Heart right ventricle (tissue), 16 donors: ENCODE results near the gene RNMT. TPM values are rescaled to one million over a fixed set of nuclear protein-coding genes. Genes with fewer than 3 reads are reported as not detected.

ENCODE experiments used
- ATAC-seq, 8 donors: fragments of 200-7000 bp; cut with Tn5 transposase; one replicate each; pipeline ENCODE4 v1.9.1; 2020; ENCODE audit warnings: mild to moderate bottlenecking in 8 of 8, moderate library complexity in 8 of 8, moderate number of reproducible peaks in 1 of 8
- DNase-seq, 2 donors: peaks; one replicate each; pipeline ENCODE4 v3.0.0-alpha.2; 2020
- H3K27ac ChIP-seq, 10 donors: fragments of 200-600 bp; sonication (generic) in 2 of 10; one replicate each; pipeline versions ENCODE4 v1.5.0 to v1.8.0; 2020 to 2022; ENCODE audit warnings: mild to moderate bottlenecking in 3 of 10
- H3K27me3 ChIP-seq, 7 donors: fragments of 200-600 bp; one replicate each; pipeline ENCODE4 v1.8.0; 2021 to 2022; ENCODE audit warnings: mild to moderate bottlenecking in 2 of 7
- H3K36me3 ChIP-seq, 9 donors: fragments of 200-600 bp; sonication (generic) in 1 of 9; one replicate each; pipeline versions ENCODE4 v1.5.0 to v1.8.0; 2020 to 2022; ENCODE audit warnings: mild to moderate bottlenecking in 2 of 9
- H3K4me1 ChIP-seq, 9 donors: fragments of 200-600 bp; sonication (generic) in 1 of 9; one replicate each; pipeline versions ENCODE4 v1.5.0 to v1.8.0; 2020 to 2022; ENCODE audit warnings: mild to moderate bottlenecking in 4 of 9
- H3K4me3 ChIP-seq, 10 donors: fragments of 200-600 bp; sonication (generic) in 2 of 10; one replicate each; pipeline versions ENCODE4 v1.5.0 to v1.8.0; 2020 to 2022; ENCODE audit warnings: mild to moderate bottlenecking in 7 of 10, moderate library complexity in 2 of 10
- H3K9me3 ChIP-seq, 11 donors: fragments of 200-600 bp in 10 of 11; sonication (generic) in 2 of 11; one replicate each; pipeline versions ENCODE4 v1.5.0 to v1.8.0; 2013 to 2022; ENCODE audit warnings: mild to moderate bottlenecking in 2 of 11, control low read depth in 1 of 11, moderate library complexity in 1 of 11
- WGBS, 2 donors: extraction: QIAGEN DNeasy Blood & Tissue Kit; methylation state at CpG; one replicate each; pipeline ENCODE4 v1.1.7; 2013; ENCODE audit warnings: inconsistent platforms in 1 of 2; 5-methylcytosine and 5-hydroxymethylcytosine counted together
- intact Hi-C, 10 donors: fragments of 100-400 bp; cut with DNase I; formaldehyde crosslinking; loops; one replicate each; pipeline versions ENCODE4 v1.11.1 to v1.14.2; 2022
- polyA plus RNA-seq, 2 donors: library from polyadenylated mRNA; stranded (reverse); fragments of 200-250 nt; gene quantifications; one replicate each; pipeline ENCODE4 v1.2.3, GENCODE V29; 2013
- total RNA-seq, 10 donors: library from RNA; stranded (reverse); fragmentation: NEBNext Ultra II Directional in 3 of 10; extraction: Animal tissue kit (Norgen Biotek cat#: 25700) in 3 of 10; gene quantifications; one replicate each; pipeline versions ENCODE4 v1.2.1 to v1.2.4, GENCODE V29; 2021 to 2023
- TF ChIP-seq, protein P1 (sequence below), 9 donors: fragments of 200-600 bp; sonication (generic) in 2 of 9; IDR thresholded peaks; one replicate each; pipeline versions ENCODE4 v1.5.0 to v1.8.0; 2021 to 2022; ENCODE audit warnings: antibody characterized with exemption in 9 of 9, mild to moderate bottlenecking in 5 of 9, moderate library complexity in 1 of 9
- donor health status: Arrhythmogenic right ventricular cardiomyopathy.
- donor health status: ischemic (EF 13 %, LVEDD 7.1; RV severe dilation, severe dysfunction).
- donor health status: healthy with polysubstance abuse.
- donor health status: DM: no; HTN: yes; CAD: no.
- donor health status: DM: no; HTN: no; CAD: no.
- donor health status: ischemic (EF 25% LVEDD 6.9; RV normal size, moderate dysfunction).
- donor health status: ischemic (EF 25% LVEDD 5.7; RV mildly dilated, moderate dysfunction).
- donor health status: healthy.
- donor health status: DM: yes; HTN: yes; CAD: no.
- donor health status: Ischemic cardiomyopathy.
- donor health status: ischemic (EF 35%, LVEDD 5.7; RV mildly dilated, moderate dysfunction).
- donor health status: nonischemic (EF 11% LVEDD 7.7; RV severe dilation, severe dysfunction).
- donor health status: DM: yes; HTN: yes; CAD: no.
- donor health status: PGD.
- donor health status: ischemic (EF 29% LVEDD 5.4; RV normal size, mild dysfunction).
- donor health status: nonischemic (EF 23%, LVEDD 6.1; RV moderate dilation, normal function).

RNMT gene
- total and polyA plus RNA-seq, 12 donors, result 12.4 to 37.0 (median 33.0) TPM

DNA sequence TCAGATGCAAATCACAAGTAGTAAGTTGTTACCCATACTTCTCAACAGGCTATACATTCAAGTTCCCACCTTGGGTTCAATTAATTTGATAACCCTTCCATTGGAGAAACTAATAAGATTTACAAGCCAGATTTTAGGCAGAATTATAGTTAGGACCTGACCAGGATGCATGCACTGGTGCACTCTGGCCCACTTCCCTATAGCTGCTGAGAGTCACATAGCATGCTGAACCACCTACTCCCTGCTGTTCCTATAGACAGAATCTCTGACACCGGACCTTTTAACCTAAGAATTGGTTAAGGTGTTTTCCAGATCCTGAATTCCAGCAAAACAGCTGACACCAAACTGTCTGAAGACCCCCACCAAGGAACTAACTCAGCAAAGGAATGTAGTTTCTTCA lies 26.3 kb upstream of the RNMT start:
- TF ChIP-seq, protein P1, sequence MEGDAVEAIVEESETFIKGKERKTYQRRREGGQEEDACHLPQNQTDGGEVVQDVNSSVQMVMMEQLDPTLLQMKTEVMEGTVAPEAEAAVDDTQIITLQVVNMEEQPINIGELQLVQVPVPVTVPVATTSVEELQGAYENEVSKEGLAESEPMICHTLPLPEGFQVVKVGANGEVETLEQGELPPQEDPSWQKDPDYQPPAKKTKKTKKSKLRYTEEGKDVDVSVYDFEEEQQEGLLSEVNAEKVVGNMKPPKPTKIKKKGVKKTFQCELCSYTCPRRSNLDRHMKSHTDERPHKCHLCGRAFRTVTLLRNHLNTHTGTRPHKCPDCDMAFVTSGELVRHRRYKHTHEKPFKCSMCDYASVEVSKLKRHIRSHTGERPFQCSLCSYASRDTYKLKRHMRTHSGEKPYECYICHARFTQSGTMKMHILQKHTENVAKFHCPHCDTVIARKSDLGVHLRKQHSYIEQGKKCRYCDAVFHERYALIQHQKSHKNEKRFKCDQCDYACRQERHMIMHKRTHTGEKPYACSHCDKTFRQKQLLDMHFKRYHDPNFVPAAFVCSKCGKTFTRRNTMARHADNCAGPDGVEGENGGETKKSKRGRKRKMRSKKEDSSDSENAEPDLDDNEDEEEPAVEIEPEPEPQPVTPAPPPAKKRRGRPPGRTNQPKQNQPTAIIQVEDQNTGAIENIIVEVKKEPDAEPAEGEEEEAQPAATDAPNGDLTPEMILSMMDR (IDR thresholded peaks at IDR 0.05), result no peak
- intact Hi-C loops, result no loop called here
- ATAC-seq (no peak), DNase-seq (no peak)
- no peak overlapping the region for H3K4me3 ChIP-seq
- H3K27me3 ChIP-seq, result no peaks in the 10 kb centered on the region
- WGBS, 2 donors, result 93 to 96% methylated on average over 1 of the region's 1 CpG
- peaks cover 0 to 8% (median 0%) of the 10 kb centered on the region in 9 donors for H3K36me3 ChIP-seq
- H3K9me3 ChIP-seq, result peaks cover 0 to 63% (median 14%) of the 10 kb centered on the region in 11 donors
- H3K4me1 ChIP-seq, result peaks cover 0 to 6% (median 0%) of the 10 kb centered on the region in 9 donors
- no peak overlapping the region for H3K27ac ChIP-seq

GRCh38 chr18:13703899-13704298 lies 22.6 kb upstream of the RNMT start:
- Histone ChIP-seq H3K36me3 (peaks cover 0 to 8% (median 0%) of the 10 kb centered on the region in 9 donors), H3K9me3 (peaks cover 0 to 59% (median 10%) of the 10 kb centered on the region in 11 donors), H3K27ac (no peak overlapping the region), H3K27me3 (no peaks in the 10 kb centered on the region), H3K4me1 (peaks cover 0 to 5% (median 0%) of the 10 kb centered on the region in 9 donors), H3K4me3 (no peak overlapping the region)
- ATAC-seq, result no peak
- intact Hi-C loops, result no loop called here
- no peak for DNase-seq
- TF ChIP-seq, protein P1 (IDR thresholded peaks at IDR 0.05), result no peak
- WGBS, 2 donors, result 94 to 98% methylated on average over 1 of the region's 1 CpG

- H3K27me3 ChIP-seq, result no peaks in the 10 kb centered on the region
- DNase-seq (no peak), ATAC-seq (no peak)
- peaks cover 0 to 55% (median 18%) of the 10 kb centered on the region in 9 donors for H3K4me1 ChIP-seq
- H3K9me3 ChIP-seq, result peaks cover 0 to 6% (median 0%) of the 10 kb centered on the region in 11 donors
- 89 to 92% methylated on average over 6 of the region's 6 CpGs for WGBS, 2 donors
- intact Hi-C loops, result no loop called here
- no peak overlapping the region for H3K4me3 ChIP-seq
- no peak overlapping the region for H3K27ac ChIP-seq
- TF ChIP-seq, protein P1 (IDR thresholded peaks at IDR 0.05), result no peak
- H3K36me3 ChIP-seq, result no peaks in the 10 kb centered on the region
Observed at GRCh38 chr18:13710414-13710831, 16.1 kb upstream of the RNMT start.

- peaks cover 0 to 57% (median 18%) of the 10 kb centered on the region in 9 donors for H3K4me1 ChIP-seq
- no peak overlapping the region for H3K4me3 ChIP-seq
- ATAC-seq (peak in 1 of 8 donors; percentile 39), DNase-seq (peak in 1 of 2 donors; percentile 21)
- no peaks in the 10 kb centered on the region for H3K36me3 ChIP-seq
- H3K27ac ChIP-seq, result peak overlapping the region in 2 of 10 donors; percentile 4 to 13
- intact Hi-C loops, result no loop called here
- H3K9me3 ChIP-seq, result peaks cover 0 to 1% (median 0%) of the 10 kb centered on the region in 11 donors
- 43 to 60% methylated on average over 8 of the region's 8 CpGs for WGBS, 2 donors
- TF ChIP-seq, protein P1 (IDR thresholded peaks at IDR 0.05), result no peak
- H3K27me3 ChIP-seq, result no peaks in the 10 kb centered on the region
Observed at GRCh38 chr18:13712400-13713131, 13.9 kb upstream of the RNMT start.
